GM23248 (cell line): ENCODE measurements around the gene ERCC6L2. TPM values are rescaled to one million over a fixed set of nuclear protein-coding genes. Genes with fewer than 3 reads are reported as not detected.

Source experiments
- DNase-seq: peaks from one replicate; pipeline ENCODE4 v3.0.0-alpha.2; 2015
- H2AFZ ChIP-seq: fragments of 200-600 bp; sonication (generic); 2 replicates; pipeline ENCODE4 v1.6.1; 2016; ENCODE audit warnings: antibody characterized with exemption
- H3F3A ChIP-seq: fragments of 200-600 bp; sonication (generic); 2 replicates; pipeline ENCODE4 v1.6.1; 2016; ENCODE audit warnings: mild to moderate bottlenecking, antibody characterized with exemption, mixed run types; ENCODE audit not compliant: insufficient read depth
- H3K27ac ChIP-seq: fragments of 200-600 bp; sonication (generic); 2 replicates; pipeline ENCODE4 v1.5.1; 2016; ENCODE audit warnings: mild to moderate bottlenecking
- H3K27me3 ChIP-seq: fragments of 200-600 bp; sonication (generic); replicated peaks from 2 replicates; pipeline ENCODE4 v1.6.1; 2016; ENCODE audit warnings: mild to moderate bottlenecking; ENCODE audit not compliant: insufficient read depth
- H3K36me3 ChIP-seq: fragments of 200-600 bp; sonication (generic); 2 replicates; pipeline ENCODE4 v1.6.1; 2016; ENCODE audit warnings: low read depth, mild to moderate bottlenecking
- H3K4me1 ChIP-seq: fragments of 200-600 bp; sonication (generic); 2 replicates; pipeline ENCODE4 v1.6.1; 2016; ENCODE audit warnings: mild to moderate bottlenecking; ENCODE audit not compliant: insufficient read depth
- H3K4me2 ChIP-seq: fragments of 200-600 bp; sonication (generic); one replicate; pipeline ENCODE4 v1.6.1; 2016; ENCODE audit warnings: mild to moderate bottlenecking; ENCODE audit not compliant: unreplicated experiment
- H3K4me3 ChIP-seq: fragments of 200-600 bp; sonication (generic); 2 replicates; pipeline ENCODE4 v1.5.1; 2016; ENCODE audit warnings: mild to moderate bottlenecking
- H3K79me2 ChIP-seq: fragments of 200-600 bp; sonication (generic); 2 replicates; pipeline ENCODE4 v1.6.1; 2016; ENCODE audit warnings: mild to moderate bottlenecking; ENCODE audit not compliant: insufficient read depth
- H3K9ac ChIP-seq: fragments of 200-600 bp; sonication (generic); 2 replicates; pipeline ENCODE4 v1.6.1; 2016; ENCODE audit warnings: mild to moderate bottlenecking
- H3K9me2 ChIP-seq: fragments of 200-600 bp; sonication (generic); 2 replicates; pipeline ENCODE4 v1.6.1; 2016; ENCODE audit warnings: mixed run types, mild to moderate bottlenecking, moderate library complexity; ENCODE audit not compliant: insufficient read depth
- H3K9me3 ChIP-seq: fragments of 200-600 bp; sonication (generic); one replicate; pipeline ENCODE4 v1.6.1; 2017; ENCODE audit warnings: low read depth
- H4K20me1 ChIP-seq: fragments of 200-600 bp; sonication (generic); 2 replicates; pipeline ENCODE4 v1.6.0; 2016; ENCODE audit not compliant: insufficient read depth
- EZH2 ChIP-seq: fragments of 200-600 bp; sonication (generic); IDR thresholded peaks from 2 replicates; pipeline ENCODE4 v1.6.1; 2018; ENCODE audit warnings: antibody characterized with exemption, mild to moderate bottlenecking; ENCODE audit not compliant: insufficient read depth, poor library complexity, severe bottlenecking
- EZH2phosphoT487 ChIP-seq: fragments of 200-600 bp; sonication (generic); IDR thresholded peaks from 2 replicates; pipeline ENCODE4 v1.6.1; 2018; ENCODE audit warnings: antibody characterized with exemption, moderate library complexity, mild to moderate bottlenecking, low read depth; ENCODE audit not compliant: insufficient read depth
- WGBS, 2 experiments: methylation state at CpG; one replicate each; pipeline ENCODE4 v1.1.6; 2015 to 2017; ENCODE audit warnings: low lambda C conversion rate in 2 of 2, low coverage in 1 of 2; ENCODE audit errors: missing lambda C conversion rate in 2 of 2; 5-methylcytosine and 5-hydroxymethylcytosine counted together
- in situ Hi-C: fragments of 300-500 bp; cut with MboI; formaldehyde crosslinking; loops from 2 replicates; pipeline ENCODE4 v1.15.0; 2020
- polyA plus RNA-seq: library from polyadenylated mRNA; unstranded; fragments of >200 nt; fragmentation: Nextera tagmentation; extraction: Ambion mirVana; gene quantifications from 2 replicates; pipeline ENCODE4 v1.2.1, GENCODE V29; 2016
- total RNA-seq: library from RNA; depleted of rRNA; stranded (reverse); fragments of >200 nt; shearing (Covaris generic); gene quantifications from 2 replicates; pipeline ENCODE4 v1.2.3, GENCODE V29; 2014

The ERCC6L2 gene
- total and polyA plus RNA-seq, 2 experiments from 2014 or later = 23.4 to 45.0 TPM

GRCh38 chr9:95978106-95978505, 102.6 kb downstream of the ERCC6L2 start:
- WGBS, 2 experiments = 86 to 89% methylated on average over 4 of the region's 4 CpGs
- no peaks in the 10 kb centered on the region for H4K20me1 ChIP-seq
- TF ChIP-seq EZH2phosphoT487 = no peak
- no peak for TF ChIP-seq EZH2
- H3K27me3 ChIP-seq = no peaks in the 10 kb centered on the region
- H3K4me3 ChIP-seq = no peak overlapping the region
- no peak overlapping the region for H3K4me2 ChIP-seq
- peaks cover 12% of the 10 kb centered on the region; the same call in 1 of the 2 replicates for H3K4me1 ChIP-seq
- no peak overlapping the region for H2AFZ ChIP-seq
- H3K9me2 ChIP-seq = no peaks in the 10 kb centered on the region
- no peaks in the 10 kb centered on the region for H3K9me3 ChIP-seq
- H3K36me3 ChIP-seq = peaks cover 18% of the 10 kb centered on the region; the same call in 1 of the 2 replicates
- in situ Hi-C loops = no loop called here
- no peak overlapping the region for H3K9ac ChIP-seq
- no peak for DNase-seq
- H3F3A ChIP-seq = peaks cover 23% of the 10 kb centered on the region
- no peaks in the 10 kb centered on the region for H3K79me2 ChIP-seq
- no peak overlapping the region for H3K27ac ChIP-seq

GRCh38 chr9:95979446-95979845, 104.0 kb downstream of the ERCC6L2 start:
- Histone ChIP-seq H3K9me3 (no peaks in the 10 kb centered on the region), H3K36me3 (0 out of 2 replicates have a peak, but pooled peaks cover 15% of the 10 kb centered on the region), H3K4me3 (no peak overlapping the region), H3K4me2 (no peak overlapping the region), H3K27me3 (no peaks in the 10 kb centered on the region), H3K9me2 (no peaks in the 10 kb centered on the region), H3K27ac (no peak overlapping the region), H3F3A (peaks cover 23% of the 10 kb centered on the region), H2AFZ (no peak overlapping the region), H3K4me1 (peaks cover 12% of the 10 kb centered on the region; the same call in 1 of the 2 replicates), H3K79me2 (no peaks in the 10 kb centered on the region), H3K9ac (no peak overlapping the region), H4K20me1 (no peaks in the 10 kb centered on the region)
- WGBS, 2 experiments = 71 to 77% methylated on average over 4 of the region's 4 CpGs
- in situ Hi-C loops = no loop called here
- TF ChIP-seq EZH2 (no peak), EZH2phosphoT487 (no peak)
- DNase-seq = peak; percentile 49

GRCh38 chr9:95980262-95981125, 105.0 kb downstream of the ERCC6L2 start:
- H3K79me2 ChIP-seq = no peaks in the 10 kb centered on the region
- no peak overlapping the region for H2AFZ ChIP-seq
- H3F3A ChIP-seq = peaks cover 23% of the 10 kb centered on the region
- DNase-seq = peak; percentile 62
- 0 out of 2 replicates have a peak, but pooled peaks cover 15% of the 10 kb centered on the region for H3K36me3 ChIP-seq
- H3K9me3 ChIP-seq = no peaks in the 10 kb centered on the region
- in situ Hi-C loops = no loop called here
- TF ChIP-seq EZH2phosphoT487 = no peak
- TF ChIP-seq EZH2 = no peak
- peaks cover 12% of the 10 kb centered on the region; the same call in 1 of the 2 replicates for H3K4me1 ChIP-seq
- H3K9me2 ChIP-seq = no peaks in the 10 kb centered on the region
- no peaks in the 10 kb centered on the region for H4K20me1 ChIP-seq
- 43 to 48% methylated on average over 8 of the region's 8 CpGs for WGBS, 2 experiments
- no peaks in the 10 kb centered on the region for H3K27me3 ChIP-seq
- H3K9ac ChIP-seq = no peak overlapping the region
- H3K4me3 ChIP-seq = no peak overlapping the region
- H3K27ac ChIP-seq = peak overlapping the region; percentile 1
- H3K4me2 ChIP-seq = peak overlapping the region; percentile 44

GRCh38 chr9:95981761-95982390, 106.4 kb downstream of the ERCC6L2 start:
- WGBS, 2 experiments = 55 to 61% methylated on average over 5 of the region's 5 CpGs
- Histone ChIP-seq H3K4me3 (no peak overlapping the region), H3F3A (peaks cover 23% of the 10 kb centered on the region), H3K4me1 (peaks cover 12% of the 10 kb centered on the region; the same call in 1 of the 2 replicates), H3K9me3 (no peaks in the 10 kb centered on the region), H2AFZ (no peak overlapping the region), H3K4me2 (no peak overlapping the region), H3K36me3 (0 out of 2 replicates have a peak, but pooled peaks cover 15% of the 10 kb centered on the region), H3K9ac (no peak overlapping the region), H4K20me1 (no peaks in the 10 kb centered on the region), H3K27ac (no peak overlapping the region), H3K9me2 (no peaks in the 10 kb centered on the region), H3K27me3 (no peaks in the 10 kb centered on the region), H3K79me2 (no peaks in the 10 kb centered on the region)
- TF ChIP-seq EZH2 (no peak), EZH2phosphoT487 (no peak)
- DNase-seq = no peak
- in situ Hi-C loops = no loop called here
